Liver (tissue), 9 donors: Measurements from ENCODE around the gene MDGA2. TPM values are rescaled to one million over a fixed set of nuclear protein-coding genes. Genes with fewer than 3 reads are reported as not detected.

Source experiments
- DNase-seq: peaks from one replicate; pipeline ENCODE4 v3.0.0-alpha.2; 2017; ENCODE audit warnings: low spot score
- H3K27ac ChIP-seq, 2 donors: one replicate each; pipeline ENCODE4 v1.7.0; 2013; ENCODE audit warnings: inconsistent platforms in 2 of 2, low read length in 2 of 2, control low read depth in 1 of 2, low read depth in 1 of 2, mild to moderate bottlenecking in 1 of 2
- H3K27me3 ChIP-seq, 4 donors: one replicate each; pipeline versions ENCODE4 v1.6.1 to v1.7.0; 2013; ENCODE audit warnings: low read length in 3 of 4, inconsistent platforms in 1 of 4, mild to moderate bottlenecking in 1 of 4, moderate library complexity in 1 of 4; ENCODE audit not compliant: control insufficient read depth in 4 of 4, insufficient read depth in 4 of 4
- H3K36me3 ChIP-seq, 4 donors: one replicate each; pipeline versions ENCODE4 v1.6.1 to v1.7.0; 2013; ENCODE audit warnings: low read length in 3 of 4, mild to moderate bottlenecking in 3 of 4, low read depth in 1 of 4, moderate library complexity in 1 of 4; ENCODE audit not compliant: control insufficient read depth in 4 of 4, insufficient read depth in 3 of 4
- H3K4me1 ChIP-seq, 4 donors: one replicate each; pipeline versions ENCODE4 v1.6.1 to v1.7.0; 2013; ENCODE audit warnings: low read length in 3 of 4, mild to moderate bottlenecking in 3 of 4, moderate library complexity in 1 of 4; ENCODE audit not compliant: control insufficient read depth in 4 of 4, insufficient read depth in 4 of 4
- H3K4me3 ChIP-seq, 3 donors: one replicate each; pipeline versions ENCODE4 v1.6.1 to v1.7.0; 2013; ENCODE audit warnings: low read length in 3 of 3, control low read depth in 1 of 3, low read depth in 1 of 3, mild to moderate bottlenecking in 1 of 3
- H3K9ac ChIP-seq, 2 donors: one replicate each; pipeline ENCODE4 v1.7.0; 2013; ENCODE audit warnings: low read length in 2 of 2, mild to moderate bottlenecking in 2 of 2, moderate library complexity in 2 of 2, control low read depth in 1 of 2, low read depth in 1 of 2
- H3K9me3 ChIP-seq, 4 donors: one replicate each; pipeline versions ENCODE4 v1.6.1 to v1.7.0; 2013; ENCODE audit warnings: low read length in 3 of 4; ENCODE audit not compliant: control insufficient read depth in 4 of 4
- ATF3 ChIP-seq: IDR thresholded peaks from 2 replicates; pipeline ENCODE4 v1.6.1; 2016; ENCODE audit warnings: antibody characterized with exemption
- CTCF ChIP-seq: fragments of 150-350 bp; IDR thresholded peaks from 2 replicates; pipeline ENCODE4 v1.5.1; 2017; ENCODE audit warnings: improper control_type of control experiment, low read depth, low read length; ENCODE audit not compliant: missing input control
- EGR1 ChIP-seq, 2 donors: IDR thresholded peaks; 2 replicates each; pipeline ENCODE4 v1.6.1; 2016 to 2018; ENCODE audit warnings: antibody characterized with exemption in 2 of 2, low read depth in 2 of 2
- FOXA1 ChIP-seq: IDR thresholded peaks from 2 replicates; pipeline ENCODE4 v1.6.1; 2016; ENCODE audit warnings: antibody characterized with exemption
- FOXA2 ChIP-seq: IDR thresholded peaks from 2 replicates; pipeline ENCODE4 v1.6.1; 2016; ENCODE audit warnings: antibody characterized with exemption
- HNF4A ChIP-seq, 2 donors: conservative IDR thresholded peaks; 2 replicates each; pipeline ENCODE4 v1.6.1; 2016; ENCODE audit warnings: antibody characterized with exemption in 2 of 2, mild to moderate bottlenecking in 2 of 2
- HNF4G ChIP-seq: IDR thresholded peaks from 2 replicates; pipeline ENCODE4 v1.6.1; 2016; ENCODE audit warnings: antibody characterized with exemption
- JUND ChIP-seq, 2 donors: IDR thresholded peaks; 2 replicates each; pipeline ENCODE4 v1.6.1; 2016; ENCODE audit warnings: antibody characterized with exemption in 2 of 2
- MAX ChIP-seq: IDR thresholded peaks from 2 replicates; pipeline ENCODE4 v1.6.1; 2016; ENCODE audit warnings: antibody characterized with exemption
- NR2F2 ChIP-seq: IDR thresholded peaks from 2 replicates; pipeline ENCODE4 v1.6.1; 2016; ENCODE audit warnings: antibody characterized with exemption
- RAD21 ChIP-seq, 2 donors: IDR thresholded peaks; 2 replicates each; pipeline ENCODE4 v1.6.1; 2016; ENCODE audit warnings: antibody characterized with exemption in 2 of 2, mild to moderate bottlenecking in 2 of 2
- RXRA ChIP-seq, 2 donors: IDR thresholded peaks; 2 replicates each; pipeline ENCODE4 v1.6.1; 2017 to 2018; ENCODE audit warnings: antibody characterized with exemption in 2 of 2, mild to moderate bottlenecking in 1 of 2
- SP1 ChIP-seq: IDR thresholded peaks from 2 replicates; pipeline ENCODE4 v1.6.1; 2018; ENCODE audit warnings: antibody characterized with exemption, mild to moderate bottlenecking
- TAF1 ChIP-seq: conservative IDR thresholded peaks from 2 replicates; pipeline ENCODE4 v1.6.1; 2016; ENCODE audit warnings: antibody characterized with exemption, mild to moderate bottlenecking
- YY1 ChIP-seq: IDR thresholded peaks from 2 replicates; pipeline ENCODE4 v1.6.1; 2016; ENCODE audit warnings: antibody characterized with exemption, mild to moderate bottlenecking
- ZBTB33 ChIP-seq: IDR thresholded peaks from 2 replicates; pipeline ENCODE4 v1.6.1; 2016; ENCODE audit warnings: antibody characterized with exemption
- WGBS: extraction: QIAGEN DNeasy Blood & Tissue Kit; methylation state at CpG from one replicate; pipeline ENCODE4 v1.1.7; 2013; 5-methylcytosine and 5-hydroxymethylcytosine counted together
- polyA plus RNA-seq, 2 donors: library from polyadenylated mRNA; stranded (reverse) in 1 of 2; unstranded in 1 of 2; fragments of 200-250 nt in 1 of 2; fragments of >200 nt in 1 of 2; fragmentation: Nextera tagmentation in 1 of 2; extraction: Ambion mirVana in 1 of 2; gene quantifications; one replicate each; pipeline versions ENCODE4 v1.2.1 to v1.2.3, GENCODE V29; 2013 to 2015
- total RNA-seq, 2 donors: library from RNA; depleted of rRNA; stranded (reverse); fragments of >200 nt; gene quantifications; one replicate each; pipeline ENCODE4 v1.2.3, GENCODE V29; 2014
- donor health status: healthy.
- donor health status: healthy.
- donor health status: healthy.
- donor health status: healthy.
- donor health status: healthy.

The MDGA2 gene
- total and polyA plus RNA-seq, 4 donors: 0.05 to 0.33 (median 0.19) TPM

GRCh38 chr14:47085678-47086077 lies 589.7 kb downstream of the MDGA2 start:
- H3K27ac ChIP-seq: no peak overlapping the region
- peaks cover 0 to 2% (median 0%) of the 10 kb centered on the region in 4 donors for H3K27me3 ChIP-seq
- no peaks in the 10 kb centered on the region for H3K4me1 ChIP-seq
- H3K9ac ChIP-seq: no peak overlapping the region
- no peaks in the 10 kb centered on the region for H3K36me3 ChIP-seq
- DNase-seq: no peak
- no peak overlapping the region for H3K4me3 ChIP-seq
- no peak for TF ChIP-seq JUND (IDR thresholded peaks at IDR 0.05)
- WGBS: 91% methylated on average over 1 of the region's 1 CpG
- H3K9me3 ChIP-seq: no peaks in the 10 kb centered on the region

- DNase-seq: no peak
Measured at GRCh38 chr14:47065326-47065725, 610.1 kb downstream of the MDGA2 start.

GRCh38 chr14:47060050-47060449 lies 615.4 kb downstream of the MDGA2 start:
- Histone ChIP-seq H3K27me3 (no peaks in the 10 kb centered on the region), H3K27ac (no peak overlapping the region), H3K9ac (no peak overlapping the region), H3K9me3 (no peaks in the 10 kb centered on the region), H3K36me3 (no peaks in the 10 kb centered on the region), H3K4me3 (no peak overlapping the region), H3K4me1 (no peaks in the 10 kb centered on the region)
- no peak for DNase-seq
- no peak for TF ChIP-seq MAX
- no peak for TF ChIP-seq EGR1 (IDR thresholded peaks at IDR 0.05; ENCODE audit: low read depth in 2 of 2)
- no peak for TF ChIP-seq ATF3
- TF ChIP-seq YY1: no peak
- no peak for TF ChIP-seq TAF1
- TF ChIP-seq CTCF: no peak
- TF ChIP-seq FOXA1: no peak
- no peak for TF ChIP-seq NR2F2
- TF ChIP-seq JUND (IDR thresholded peaks at IDR 0.05): no peak
- TF ChIP-seq RXRA (IDR thresholded peaks at IDR 0.05): no peak
- TF ChIP-seq ZBTB33: no peak
- no peak for TF ChIP-seq FOXA2
- no peak for TF ChIP-seq SP1
- no peak for TF ChIP-seq HNF4A (conservative IDR thresholded peaks at IDR 0.05)
- no peak for TF ChIP-seq HNF4G
- TF ChIP-seq RAD21 (IDR thresholded peaks at IDR 0.05): no peak
- WGBS: 65% methylated on average over 3 of the region's 3 CpGs

More at GRCh38 chr14:47065326-47065725, 610.1 kb downstream of the MDGA2 start:
- Histone ChIP-seq H3K27me3 (no peaks in the 10 kb centered on the region), H3K9me3 (no peaks in the 10 kb centered on the region), H3K27ac (no peak overlapping the region), H3K9ac (no peak overlapping the region), H3K4me3 (no peak overlapping the region), H3K4me1 (no peaks in the 10 kb centered on the region), H3K36me3 (no peaks in the 10 kb centered on the region)
- no peak for TF ChIP-seq MAX
- no peak for TF ChIP-seq RAD21 (IDR thresholded peaks at IDR 0.05)
- WGBS: 60% methylated on average over 1 of the region's 1 CpG
